GM19193 (cell line): Measurements from ENCODE around the gene RGS12.

ENCODE experiments used
- POLR2A ChIP-seq: IDR thresholded peaks from 4 replicates; pipeline ENCODE4 v1.6.1; 2011; ENCODE audit not compliant: insufficient read depth, insufficient read length; ENCODE audit errors: extremely low read depth

Gene RGS12

DNA sequence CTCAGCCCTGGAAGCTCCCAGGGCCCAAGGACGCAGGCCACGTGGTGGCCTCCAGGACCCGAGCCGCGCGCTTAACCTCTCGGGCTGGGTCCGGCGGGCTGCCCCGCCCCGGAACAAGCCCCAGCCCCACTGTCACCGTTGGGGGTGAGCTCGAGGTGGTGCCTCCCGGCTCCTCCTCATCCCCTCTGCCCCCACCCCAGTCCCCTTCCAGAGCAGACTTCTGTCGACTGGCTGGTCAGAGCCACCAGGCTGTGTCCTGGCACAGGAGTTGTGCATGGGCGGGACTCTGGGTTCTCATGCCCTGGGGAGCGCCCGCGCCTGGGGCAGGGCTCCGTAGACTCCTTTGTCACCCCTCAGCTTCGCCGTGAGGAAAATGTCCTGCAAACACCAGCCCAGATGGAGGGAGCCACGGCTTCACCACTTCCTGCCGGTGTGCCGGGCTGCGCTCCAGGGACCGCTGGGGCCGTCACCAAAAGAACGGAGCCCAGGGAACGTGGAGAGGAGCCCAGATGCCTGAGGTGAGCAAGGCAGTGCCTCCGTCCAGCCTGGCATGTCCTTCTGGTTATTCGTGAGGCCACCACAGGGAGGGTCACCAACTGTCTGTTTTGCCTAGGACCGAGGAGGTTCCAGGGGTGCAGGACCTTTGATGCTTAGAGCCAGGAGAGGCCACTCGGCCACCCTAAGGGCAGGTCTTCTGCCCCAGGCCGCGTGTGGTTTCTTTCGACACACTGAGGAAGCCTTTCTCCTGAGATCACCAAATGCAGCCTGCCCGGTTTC lies 7.1 kb upstream of the RGS12 start:
- TF ChIP-seq POLR2A: no peak

DNA sequence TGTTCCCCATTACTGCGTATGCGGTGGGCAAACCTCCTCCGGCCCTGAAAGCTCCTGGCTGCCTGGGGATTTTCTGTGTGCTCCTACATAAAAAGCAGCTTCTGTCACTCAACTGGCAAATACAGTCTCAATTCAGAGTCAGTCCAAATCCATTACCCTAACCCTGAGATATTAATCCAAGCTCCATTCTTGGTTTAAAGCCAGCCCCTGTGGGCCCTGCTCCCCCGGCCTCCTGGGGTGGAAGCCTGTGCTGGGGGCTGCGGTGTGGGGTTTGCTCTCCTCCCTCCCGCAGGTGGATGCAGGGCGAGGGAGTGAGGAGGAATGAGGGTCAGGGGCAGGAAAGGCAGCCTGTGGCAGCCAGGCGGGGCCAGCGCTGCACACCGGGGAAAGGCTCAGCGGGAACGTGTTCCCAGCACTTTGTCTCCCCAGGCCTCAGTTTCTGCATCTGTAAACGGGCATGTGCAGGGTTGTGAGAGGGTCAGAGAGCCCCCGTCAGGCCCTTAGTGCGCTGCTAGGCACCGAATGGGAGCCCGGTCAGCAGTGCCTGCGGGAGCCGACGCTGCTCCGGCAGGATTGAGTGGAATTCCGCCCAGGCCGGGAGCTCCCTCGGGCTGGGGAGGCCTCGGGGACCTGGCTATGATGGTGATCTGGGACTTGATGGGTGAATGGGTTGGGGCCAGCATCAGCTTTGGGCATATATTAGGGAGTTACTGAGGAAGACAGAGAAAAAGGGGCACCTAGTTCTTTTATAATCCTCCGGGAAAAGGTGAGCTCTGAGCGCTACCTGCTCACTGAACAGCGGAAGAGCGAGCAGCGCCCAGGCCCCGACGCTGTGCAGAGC lies 6.3 kb upstream of the RGS12 start:
- TF ChIP-seq POLR2A: no peak

DNA sequence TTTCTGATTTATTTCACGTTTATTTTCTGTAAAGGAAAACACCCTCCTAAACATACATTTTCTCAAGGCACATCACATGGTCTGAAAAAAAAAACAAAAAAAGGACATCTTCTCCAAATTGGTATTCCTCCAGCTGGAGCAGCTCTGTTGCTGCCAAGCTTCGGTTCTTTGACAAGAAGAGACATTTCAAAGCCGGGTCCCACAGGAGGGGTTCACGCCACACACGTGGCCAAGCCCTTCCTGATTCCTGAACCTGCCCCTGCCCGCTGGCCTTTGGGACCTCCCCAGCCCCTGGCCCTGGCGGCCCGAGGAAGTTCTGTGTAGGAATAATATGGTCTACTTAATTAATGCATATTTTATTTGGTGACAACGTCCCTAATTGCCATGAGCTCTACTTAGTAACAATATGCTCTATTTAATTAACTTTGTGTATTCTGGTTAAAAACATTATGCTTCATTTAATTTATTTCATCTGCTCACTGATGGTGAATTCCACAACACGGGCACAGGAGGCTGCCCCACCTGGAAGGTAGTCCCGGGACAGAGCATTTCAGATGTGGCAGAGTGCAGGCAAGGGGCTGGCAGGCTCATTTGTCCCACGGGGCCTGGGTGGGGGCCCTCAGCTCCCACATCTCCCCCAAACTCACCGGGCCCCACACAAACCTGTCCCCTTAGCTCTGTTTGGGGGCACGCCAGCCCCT lies 5.4 kb upstream of the RGS12 start:
- no peak for TF ChIP-seq POLR2A

- TF ChIP-seq POLR2A: no peak
Observed at GRCh38 chr4:3287972-3288570, 4.8 kb upstream of the RGS12 start.

- TF ChIP-seq POLR2A: no peak
Observed at GRCh38 chr4:3288571-3289094, 4.2 kb upstream of the RGS12 start.

GRCh38 chr4:3290476-3290875 lies 2.3 kb upstream of the RGS12 start:
- no peak for TF ChIP-seq POLR2A

GRCh38 chr4:3290889-3291321 lies 1.9 kb upstream of the RGS12 start:
- TF ChIP-seq POLR2A: no peak

DNA sequence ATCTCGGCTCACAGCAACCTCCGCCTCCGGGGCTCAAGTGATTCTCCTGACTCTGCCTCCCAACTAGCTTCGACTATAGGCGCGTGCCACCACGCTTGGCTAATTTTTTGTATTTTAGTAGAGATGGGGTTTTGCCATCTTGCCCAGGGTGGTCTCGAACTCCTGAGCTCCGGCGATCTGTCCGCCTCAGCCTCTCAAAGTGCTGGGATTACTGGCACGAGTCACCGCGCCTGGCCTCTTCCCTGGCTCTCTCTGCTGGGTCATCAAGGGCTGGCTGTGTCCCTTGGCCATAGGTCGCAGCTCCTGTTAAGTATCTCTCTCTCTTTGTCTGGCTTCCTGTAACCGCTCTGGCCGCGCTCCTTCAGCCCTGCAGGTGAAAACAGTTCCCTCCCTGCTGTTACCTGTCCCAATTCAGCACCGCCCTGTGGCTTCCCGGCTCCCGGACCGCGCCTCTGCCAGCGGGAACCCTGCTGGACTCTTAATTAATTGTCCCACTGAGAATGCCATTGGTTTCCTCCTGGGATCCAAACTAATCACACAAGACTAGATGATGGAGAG lies 1.3 kb upstream of the RGS12 start:
- TF ChIP-seq POLR2A: no peak

DNA sequence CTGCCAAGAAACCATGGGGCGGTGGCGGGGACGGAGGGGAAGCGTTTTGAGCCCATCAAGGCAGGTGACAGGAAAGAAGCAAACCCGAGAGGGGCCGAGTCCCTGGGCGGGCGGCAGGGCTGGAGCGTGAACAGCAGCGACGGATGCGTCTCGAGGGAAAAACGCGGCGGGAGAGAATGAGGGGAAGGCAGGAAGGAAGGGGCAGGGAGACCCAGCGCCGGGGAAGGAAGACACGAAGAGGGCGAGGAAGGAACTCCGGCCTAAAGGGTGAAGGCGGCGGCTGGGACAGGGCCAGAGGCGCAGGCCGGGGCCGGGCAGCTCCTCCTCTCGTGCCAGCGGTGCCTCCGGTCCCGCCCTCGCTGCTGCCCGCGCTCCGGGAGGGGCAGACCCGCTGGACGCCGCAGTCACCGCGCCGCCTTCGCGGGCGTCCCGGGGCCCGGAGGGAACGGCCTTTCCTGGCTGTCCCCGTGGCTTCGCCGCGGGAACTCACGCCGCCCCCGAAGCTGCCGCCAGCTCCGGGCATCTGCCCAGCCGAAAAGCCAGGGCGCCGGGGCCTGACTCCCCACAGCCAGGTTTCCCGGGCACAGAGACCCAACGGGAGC lies 751 bp upstream of the RGS12 start:
- TF ChIP-seq POLR2A: no peak

DNA sequence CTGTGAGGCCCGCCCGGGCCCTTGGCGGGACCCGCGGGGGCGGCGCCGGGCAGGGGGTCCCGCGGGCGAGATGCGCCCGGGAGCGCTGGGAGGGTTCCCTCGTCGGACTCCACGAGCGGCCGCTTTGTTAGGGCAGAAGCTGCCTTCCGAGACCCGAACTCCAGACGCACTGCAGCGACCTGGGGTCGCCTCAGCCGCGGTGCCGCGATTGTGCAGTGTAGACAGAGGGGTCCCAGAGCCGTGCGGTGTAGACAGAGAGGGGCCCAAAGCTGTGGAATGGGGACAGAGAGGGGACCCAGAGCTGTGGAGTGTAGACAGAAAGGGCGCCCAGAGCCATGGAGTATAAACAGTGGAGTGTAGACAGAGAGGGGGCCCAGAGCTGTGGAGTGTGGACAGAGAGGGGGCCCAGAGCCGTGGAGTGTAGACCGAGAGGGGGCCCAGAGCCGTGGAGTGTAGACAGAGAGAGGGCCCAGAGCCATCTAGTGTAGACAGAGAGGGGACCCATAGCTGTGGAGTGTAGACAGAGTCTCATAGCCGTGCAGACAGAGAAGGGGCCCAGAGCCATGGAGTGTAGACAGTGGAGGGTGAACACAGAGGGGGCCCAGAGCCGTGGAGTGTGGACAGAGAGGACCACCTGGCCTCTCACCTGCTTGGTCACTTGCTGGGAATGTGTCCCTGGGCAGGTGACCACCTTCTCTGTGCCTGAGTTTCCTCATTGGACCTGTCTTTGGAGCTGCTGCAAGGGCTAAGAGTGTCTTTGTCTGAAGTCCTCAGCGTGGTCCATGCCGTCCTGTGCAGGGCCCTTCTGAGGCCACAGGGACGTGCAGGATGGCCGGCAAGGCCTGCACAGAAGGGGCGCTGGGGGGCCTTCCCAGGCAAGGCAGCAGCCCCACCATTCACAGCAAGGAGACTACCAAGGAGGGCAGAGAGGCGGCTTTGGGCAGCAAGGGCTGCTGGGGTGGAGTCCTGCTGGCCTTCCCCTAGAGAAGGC lies 875 bp downstream of the RGS12 start:
- TF ChIP-seq POLR2A: no peak

- no peak for TF ChIP-seq POLR2A
Observed at GRCh38 chr4:3294401-3295241, 1.8 kb downstream of the RGS12 start.

DNA sequence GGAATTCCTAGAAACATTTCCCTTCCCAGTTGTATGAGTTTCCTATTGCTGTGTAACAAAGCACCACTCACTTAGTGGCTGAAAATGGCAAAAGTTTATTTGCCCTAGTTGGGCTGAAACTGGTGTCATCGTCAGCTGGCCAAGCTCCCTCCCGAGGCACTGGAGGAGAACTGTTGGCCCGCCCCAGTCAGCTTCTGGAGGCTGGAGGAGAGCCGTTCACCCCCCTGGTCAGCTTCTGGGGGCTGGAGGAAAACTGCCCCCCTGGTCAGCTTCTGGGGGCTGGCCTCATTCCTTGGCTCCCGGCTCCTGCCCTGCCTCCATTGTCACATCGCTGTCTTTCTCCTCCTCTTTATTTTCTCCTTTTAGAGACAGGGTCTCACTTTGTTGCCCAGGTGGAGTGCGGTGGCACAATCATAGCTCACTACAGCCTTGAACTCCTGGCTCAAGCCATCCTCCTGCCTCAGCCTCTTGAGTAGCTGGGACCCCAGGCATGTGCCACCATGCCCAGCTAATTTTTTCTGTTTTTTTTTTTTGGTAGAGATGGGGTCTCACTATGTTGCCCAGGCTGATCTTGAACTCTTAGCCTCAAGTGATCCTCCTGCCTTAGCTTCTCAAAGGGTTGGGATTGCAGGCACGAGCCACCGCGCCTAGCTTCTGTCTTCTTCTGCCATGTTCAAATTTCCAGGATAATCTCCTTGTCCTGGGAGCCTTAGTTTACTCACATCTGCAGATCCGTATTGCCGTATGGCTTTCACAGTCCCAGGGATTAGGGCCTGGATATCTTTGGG lies 3.2 kb downstream of the RGS12 start:
- TF ChIP-seq POLR2A: no peak

DNA sequence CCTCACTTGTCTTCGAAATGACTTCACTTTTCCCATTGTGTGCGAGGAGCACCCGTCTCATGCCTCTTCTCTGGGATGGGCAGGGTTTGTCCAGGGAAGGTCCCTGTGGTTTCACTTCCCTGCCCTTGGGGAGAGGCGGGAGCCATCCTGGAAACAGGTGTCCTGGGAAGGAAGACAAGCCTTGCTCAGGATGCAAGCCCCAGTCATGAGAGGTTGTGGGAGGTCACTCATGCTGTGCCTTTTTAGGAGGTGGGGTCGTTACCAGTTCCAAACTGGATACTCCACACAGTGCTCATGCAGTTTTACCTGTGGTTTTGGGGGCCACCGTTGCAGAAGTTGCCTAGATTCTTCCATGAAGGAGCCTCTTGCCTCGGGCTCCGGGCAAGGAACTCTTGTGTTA lies 3.8 kb downstream of the RGS12 start:
- no peak for TF ChIP-seq POLR2A
